HepG2 (cell line): ENCODE measurements around the gene APBB3. TPM values are rescaled to one million over a fixed set of nuclear protein-coding genes. Genes with fewer than 3 reads are reported as not detected.

ENCODE experiments used
- ATAC-seq: fragments of 200-7000 bp; cut with Tn5 transposase; 3 replicates; pipeline ENCODE4 v1.9.1; 2020; ENCODE audit warnings: mild to moderate bottlenecking, moderate library complexity
- BruUV-seq: library from RNA; stranded (reverse); fragments of 400-500 nt; replicated peaks from 2 replicates; lab custom pipeline; 2021; lab: Mats Ljungman, UMichigan
- CTCF ChIA-PET: fragments of 300-600 bp; formaldehyde crosslinking; extraction: SDS; loops from one replicate; lab custom pipeline; 2021; ENCODE audit warnings: low total read pairs, inconsistent platforms, low intra/inter-chr PET ratio; lab: Yijun Ruan, JAX
- POLR2A ChIA-PET: fragments of 350-600 bp; sonication (Branson Sonifier 250); formaldehyde crosslinking; loops from one replicate; lab custom pipeline; 2020; ENCODE audit warnings: antibody characterized with exemption, inconsistent platforms; lab: Yijun Ruan, JAX
- DNase-seq: peaks from one replicate; pipeline ENCODE4 v3.0.0-alpha.2; 2015; ENCODE audit warnings: low spot score
- FAIRE-seq: peaks from 3 replicates; lab custom pipeline; 2011; peaks lifted over from hg19 to GRCh38; lab: Jason Lieb, UNC
- H2AFZ ChIP-seq: one replicate; pipeline ENCODE4 v1.6.1; 2011; ENCODE audit warnings: low read length, inconsistent platforms
- H3K27ac ChIP-seq: fragments of 300-600 bp; 3 replicates; pipeline ENCODE4 v1.8.0; 2011; ENCODE audit warnings: mixed run types, mild to moderate bottlenecking, mixed read lengths, low read length, inconsistent platforms; ENCODE audit not compliant: insufficient read depth; ENCODE audit errors: extremely low read length
- H3K27me3 ChIP-seq, 2 experiments: fragments of 200-600 bp in 1 of 2; 2 replicates in 1 of 2; 3 replicates in 1 of 2; pipeline versions ENCODE4 v1.6.0 to v1.8.0; 2011; ENCODE audit warnings: low read length in 2 of 2, mild to moderate bottlenecking in 2 of 2, moderate library complexity in 2 of 2, inconsistent platforms in 1 of 2; ENCODE audit not compliant: insufficient read depth in 2 of 2, control insufficient read depth in 1 of 2
- H3K36me3 ChIP-seq, 2 experiments: fragments of 200-600 bp in 1 of 2; replicated peaks in 1 of 2; 2 replicates in 1 of 2; 3 replicates in 1 of 2; pipeline versions ENCODE4 v1.5.1 to v1.8.0; 2011; ENCODE audit warnings: low read length in 2 of 2, inconsistent platforms in 1 of 2; ENCODE audit not compliant: insufficient read depth in 2 of 2, control insufficient read depth in 1 of 2
- H3K4me1 ChIP-seq: 2 replicates; pipeline ENCODE4 v1.5.1; 2012; ENCODE audit warnings: low read length, inconsistent platforms; ENCODE audit not compliant: insufficient read depth
- H3K4me2 ChIP-seq: 2 replicates; pipeline ENCODE4 v1.6.0; 2011; ENCODE audit warnings: low read depth, low read length, inconsistent platforms
- H3K4me3 ChIP-seq, 3 experiments: fragments of 200-600 bp in 1 of 3; sonication (generic), shearing (Covaris generic) in 1 of 3; replicated peaks in 1 of 3; 2 replicates each; pipeline ENCODE4 v1.5.1; 2011 to 2016; ENCODE audit warnings: low read length in 3 of 3, inconsistent platforms in 2 of 3, low read depth in 2 of 3, mild to moderate bottlenecking in 2 of 3, control low read depth in 1 of 3, mixed read lengths in 1 of 3; ENCODE audit not compliant: insufficient read depth in 1 of 3
- H3K79me2 ChIP-seq: one replicate; pipeline ENCODE4 v1.6.1; 2011; ENCODE audit warnings: low read length, inconsistent platforms; ENCODE audit not compliant: insufficient read depth
- H3K9ac ChIP-seq: 2 replicates; pipeline ENCODE4 v1.6.0; 2011; ENCODE audit warnings: mild to moderate bottlenecking, low read depth, low read length, inconsistent platforms; ENCODE audit not compliant: insufficient read depth
- H3K9me3 ChIP-seq: 2 replicates; pipeline ENCODE4 v1.5.1; 2012; ENCODE audit warnings: mild to moderate bottlenecking, low read length
- H4K20me1 ChIP-seq: 2 replicates; pipeline ENCODE4 v1.6.0; 2011; ENCODE audit warnings: inconsistent platforms, mild to moderate bottlenecking, low read length, moderate library complexity; ENCODE audit not compliant: insufficient read depth
- CEBPB ChIP-seq: IDR thresholded peaks from 2 replicates; pipeline ENCODE4 v1.6.1; 2011; ENCODE audit warnings: low read depth, low read length, improper control_type of control experiment, borderline replicate concordance
- ELF3 ChIP-seq: IDR thresholded peaks from 2 replicates; pipeline ENCODE4 v1.6.1; 2016; ENCODE audit warnings: missing genetic modification reagents, missing compliant biosample characterization
- HINFP ChIP-seq: sonication (generic); formaldehyde crosslinking; IDR thresholded peaks from 2 replicates; pipeline ENCODE4 v1.4.0; 2020; ENCODE audit warnings: low read depth, mild to moderate bottlenecking, missing genetic modification reagents
- ISL2 ChIP-seq: sonication (generic); formaldehyde crosslinking; IDR thresholded peaks from 2 replicates; pipeline ENCODE4 v1.5.0; 2020; ENCODE audit warnings: missing genetic modification reagents
- MTF1 ChIP-seq: sonication (generic); formaldehyde crosslinking; IDR thresholded peaks from 2 replicates; pipeline ENCODE4 v1.5.0; 2020; ENCODE audit warnings: missing genetic modification reagents
- PHF21A ChIP-seq: sonication (generic); formaldehyde crosslinking; IDR thresholded peaks from 2 replicates; pipeline ENCODE4 v1.5.0; 2020; ENCODE audit warnings: mild to moderate bottlenecking, missing genetic modification reagents
- RARA ChIP-seq: IDR thresholded peaks from 2 replicates; pipeline ENCODE4 v1.6.1; 2016; ENCODE audit warnings: missing genetic modification reagents, missing compliant biosample characterization
- SATB2 ChIP-seq: sonication (generic); formaldehyde crosslinking; IDR thresholded peaks from 2 replicates; pipeline ENCODE4 v1.5.0; 2020; ENCODE audit warnings: missing genetic modification reagents
- TBX3 ChIP-seq: fragments of 450-650 bp; IDR thresholded peaks from 2 replicates; pipeline ENCODE4 v1.6.1; 2017; ENCODE audit warnings: antibody characterized with exemption, mild to moderate bottlenecking, inconsistent platforms, borderline replicate concordance
- ZMYM2 ChIP-seq: sonication (generic); formaldehyde crosslinking; IDR thresholded peaks from 2 replicates; pipeline ENCODE4 v1.8.0; 2022; ENCODE audit warnings: mild to moderate bottlenecking, missing genetic modification reagents
- ZNF720 ChIP-seq: sonication (generic); formaldehyde crosslinking; IDR thresholded peaks from 2 replicates; pipeline ENCODE4 v1.4.0; 2020; ENCODE audit warnings: missing genetic modification reagents
- WGBS: methylation state at CpG from one replicate; pipeline ENCODE4 v1.1.6; 2017; ENCODE audit warnings: low lambda C conversion rate; 5-methylcytosine and 5-hydroxymethylcytosine counted together
- in situ Hi-C: cut with HindIII; loops from 2 replicates; pipeline ENCODE4 v1.10.0; 2017; ENCODE audit warnings: low pct_unique_long_range_greater_than_20kb; ENCODE audit not compliant: extremely low pct_ligation_motif_present
- intact Hi-C: fragments of 100-400 bp; cut with micrococcal nuclease; formaldehyde crosslinking; loops from one replicate; pipeline ENCODE4 v1.10.0; 2022; ENCODE audit not compliant: unreplicated experiment
- polyA plus RNA-seq, 8 experiments: library from polyadenylated mRNA; depleted of rRNA in 3 of 8; stranded (reverse) in 7 of 8; unstranded in 1 of 8; fragments of >200 nt; fragmentation: Illumina TruSeq in 4 of 8; extraction: Trizol in 4 of 8; gene quantifications; 2 replicates each; pipeline versions ENCODE4 v1.2.1 to v1.2.3, GENCODE V29; 2011 to 2016; ENCODE audit warnings: low read depth in 4 of 8, missing spikeins in 1 of 8, mixed read lengths in 1 of 8; ENCODE audit not compliant: insufficient read depth in 1 of 8
- total RNA-seq, 5 experiments: library from RNA; depleted of rRNA; stranded (reverse); fragments of >200 nt; fragmentation: Illumina TruSeq; extraction: Trizol; gene quantifications; 2 replicates each; pipeline ENCODE4 v1.2.3, GENCODE V29; 2016; ENCODE audit warnings: low read depth in 1 of 5
- TF ChIP-seq, protein P1 (sequence below): sonication (generic); formaldehyde crosslinking; IDR thresholded peaks from 2 replicates; pipeline ENCODE4 v1.5.1; 2020; ENCODE audit warnings: mild to moderate bottlenecking, missing genetic modification reagents, borderline replicate concordance
- TF ChIP-seq, protein P2 (sequence below): sonication (generic); formaldehyde crosslinking; IDR thresholded peaks from 2 replicates; pipeline ENCODE4 v1.4.0; 2020; ENCODE audit warnings: mild to moderate bottlenecking, missing genetic modification reagents
- TF ChIP-seq, protein P3 (sequence below): sonication (generic); formaldehyde crosslinking; IDR thresholded peaks from 2 replicates; pipeline ENCODE4 v1.4.0; 2020; ENCODE audit warnings: missing genetic modification reagents, borderline replicate concordance

The APBB3 gene
- total and polyA plus RNA-seq, 2 of the 13 experiments (the other 11 are each of a cell fraction or from before 2014, with no cell fraction given), result 0.38 to 0.78 TPM

GRCh38 chr5:140607031-140607430 lies 42.6 kb upstream of the APBB3 start:
- Histone ChIP-seq H3K4me1 (peaks cover 77% of the 10 kb centered on the region), H3K27ac (peak overlapping the region; percentile 10), H4K20me1 (no peaks in the 10 kb centered on the region), H3K9ac (no peak overlapping the region), H3K9me3 (no peaks in the 10 kb centered on the region), H3K4me2 (peak overlapping the region; percentile 24), H3K4me3 (no peak overlapping the region), H2AFZ (no peak overlapping the region), H3K27me3 (no peaks in the 10 kb centered on the region; a peak in 1 of 5 replicates), H3K36me3 (no peaks in the 10 kb centered on the region), H3K79me2 (no peaks in the 10 kb centered on the region)
- WGBS, result 10% methylated on average over 2 of the region's 2 CpGs
- peak; percentile 23 for FAIRE-seq
- ChIA-PET CTCF (no interaction called here), POLR2A (interaction anchor here (0.7 to 1.4 kb wide), 4 partner anchors 32 to 1833 kb away, joined by 3 to 6 read pairs (median 4); partner anchors contain the start of genes IK and NDUFA2)
- peak; percentile 64 for ATAC-seq
- in situ Hi-C loops (no loop called here), intact Hi-C loops (no loop called here)
- DNase-seq, result peak; percentile 78
- no TSS peak for BruUV-seq
- TF ChIP-seq, protein P1, sequence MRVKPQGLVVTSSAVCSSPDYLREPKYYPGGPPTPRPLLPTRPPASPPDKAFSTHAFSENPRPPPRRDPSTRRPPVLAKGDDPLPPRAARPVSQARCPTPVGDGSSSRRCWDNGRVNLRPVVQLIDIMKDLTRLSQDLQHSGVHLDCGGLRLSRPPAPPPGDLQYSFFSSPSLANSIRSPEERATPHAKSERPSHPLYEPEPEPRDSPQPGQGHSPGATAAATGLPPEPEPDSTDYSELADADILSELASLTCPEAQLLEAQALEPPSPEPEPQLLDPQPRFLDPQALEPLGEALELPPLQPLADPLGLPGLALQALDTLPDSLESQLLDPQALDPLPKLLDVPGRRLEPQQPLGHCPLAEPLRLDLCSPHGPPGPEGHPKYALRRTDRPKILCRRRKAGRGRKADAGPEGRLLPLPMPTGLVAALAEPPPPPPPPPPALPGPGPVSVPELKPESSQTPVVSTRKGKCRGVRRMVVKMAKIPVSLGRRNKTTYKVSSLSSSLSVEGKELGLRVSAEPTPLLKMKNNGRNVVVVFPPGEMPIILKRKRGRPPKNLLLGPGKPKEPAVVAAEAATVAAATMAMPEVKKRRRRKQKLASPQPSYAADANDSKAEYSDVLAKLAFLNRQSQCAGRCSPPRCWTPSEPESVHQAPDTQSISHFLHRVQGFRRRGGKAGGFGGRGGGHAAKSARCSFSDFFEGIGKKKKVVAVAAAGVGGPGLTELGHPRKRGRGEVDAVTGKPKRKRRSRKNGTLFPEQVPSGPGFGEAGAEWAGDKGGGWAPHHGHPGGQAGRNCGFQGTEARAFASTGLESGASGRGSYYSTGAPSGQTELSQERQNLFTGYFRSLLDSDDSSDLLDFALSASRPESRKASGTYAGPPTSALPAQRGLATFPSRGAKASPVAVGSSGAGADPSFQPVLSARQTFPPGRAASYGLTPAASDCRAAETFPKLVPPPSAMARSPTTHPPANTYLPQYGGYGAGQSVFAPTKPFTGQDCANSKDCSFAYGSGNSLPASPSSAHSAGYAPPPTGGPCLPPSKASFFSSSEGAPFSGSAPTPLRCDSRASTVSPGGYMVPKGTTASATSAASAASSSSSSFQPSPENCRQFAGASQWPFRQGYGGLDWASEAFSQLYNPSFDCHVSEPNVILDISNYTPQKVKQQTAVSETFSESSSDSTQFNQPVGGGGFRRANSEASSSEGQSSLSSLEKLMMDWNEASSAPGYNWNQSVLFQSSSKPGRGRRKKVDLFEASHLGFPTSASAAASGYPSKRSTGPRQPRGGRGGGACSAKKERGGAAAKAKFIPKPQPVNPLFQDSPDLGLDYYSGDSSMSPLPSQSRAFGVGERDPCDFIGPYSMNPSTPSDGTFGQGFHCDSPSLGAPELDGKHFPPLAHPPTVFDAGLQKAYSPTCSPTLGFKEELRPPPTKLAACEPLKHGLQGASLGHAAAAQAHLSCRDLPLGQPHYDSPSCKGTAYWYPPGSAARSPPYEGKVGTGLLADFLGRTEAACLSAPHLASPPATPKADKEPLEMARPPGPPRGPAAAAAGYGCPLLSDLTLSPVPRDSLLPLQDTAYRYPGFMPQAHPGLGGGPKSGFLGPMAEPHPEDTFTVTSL (CRISPR knock-in tag), result peak; percentile 66; the same call in 1 of the 2 replicates
- 0 out of 2 replicates have a peak, but pooled peaks have one; percentile 37 for TF ChIP-seq ELF3 (CRISPR knock-in tag)
- TF ChIP-seq TBX3, result 0 out of 2 replicates have a peak, but pooled peaks have one; percentile 26
- no peak for TF ChIP-seq MTF1 (CRISPR knock-in tag)
- peak; percentile 79; the same call in 1 of the 2 replicates for TF ChIP-seq ISL2 (CRISPR knock-in tag)
- TF ChIP-seq, protein P2, sequence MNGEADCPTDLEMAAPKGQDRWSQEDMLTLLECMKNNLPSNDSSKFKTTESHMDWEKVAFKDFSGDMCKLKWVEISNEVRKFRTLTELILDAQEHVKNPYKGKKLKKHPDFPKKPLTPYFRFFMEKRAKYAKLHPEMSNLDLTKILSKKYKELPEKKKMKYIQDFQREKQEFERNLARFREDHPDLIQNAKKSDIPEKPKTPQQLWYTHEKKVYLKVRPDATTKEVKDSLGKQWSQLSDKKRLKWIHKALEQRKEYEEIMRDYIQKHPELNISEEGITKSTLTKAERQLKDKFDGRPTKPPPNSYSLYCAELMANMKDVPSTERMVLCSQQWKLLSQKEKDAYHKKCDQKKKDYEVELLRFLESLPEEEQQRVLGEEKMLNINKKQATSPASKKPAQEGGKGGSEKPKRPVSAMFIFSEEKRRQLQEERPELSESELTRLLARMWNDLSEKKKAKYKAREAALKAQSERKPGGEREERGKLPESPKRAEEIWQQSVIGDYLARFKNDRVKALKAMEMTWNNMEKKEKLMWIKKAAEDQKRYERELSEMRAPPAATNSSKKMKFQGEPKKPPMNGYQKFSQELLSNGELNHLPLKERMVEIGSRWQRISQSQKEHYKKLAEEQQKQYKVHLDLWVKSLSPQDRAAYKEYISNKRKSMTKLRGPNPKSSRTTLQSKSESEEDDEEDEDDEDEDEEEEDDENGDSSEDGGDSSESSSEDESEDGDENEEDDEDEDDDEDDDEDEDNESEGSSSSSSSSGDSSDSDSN (CRISPR knock-in tag), result no peak
- TF ChIP-seq CEBPB, result peak; percentile 99
- TF ChIP-seq ZMYM2 (CRISPR knock-in tag), result no peak
- TF ChIP-seq RARA (CRISPR knock-in tag), result peak; percentile 86
- TF ChIP-seq, protein P3, sequence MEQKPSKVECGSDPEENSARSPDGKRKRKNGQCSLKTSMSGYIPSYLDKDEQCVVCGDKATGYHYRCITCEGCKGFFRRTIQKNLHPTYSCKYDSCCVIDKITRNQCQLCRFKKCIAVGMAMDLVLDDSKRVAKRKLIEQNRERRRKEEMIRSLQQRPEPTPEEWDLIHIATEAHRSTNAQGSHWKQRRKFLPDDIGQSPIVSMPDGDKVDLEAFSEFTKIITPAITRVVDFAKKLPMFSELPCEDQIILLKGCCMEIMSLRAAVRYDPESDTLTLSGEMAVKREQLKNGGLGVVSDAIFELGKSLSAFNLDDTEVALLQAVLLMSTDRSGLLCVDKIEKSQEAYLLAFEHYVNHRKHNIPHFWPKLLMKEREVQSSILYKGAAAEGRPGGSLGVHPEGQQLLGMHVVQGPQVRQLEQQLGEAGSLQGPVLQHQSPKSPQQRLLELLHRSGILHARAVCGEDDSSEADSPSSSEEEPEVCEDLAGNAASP (CRISPR knock-in tag), result peak; percentile 82; the same call in 1 of the 2 replicates
- no peak for TF ChIP-seq PHF21A (CRISPR knock-in tag)
- TF ChIP-seq ZNF720 (CRISPR knock-in tag), result no peak
- peak; percentile 37; the same call in 1 of the 2 replicates for TF ChIP-seq SATB2 (CRISPR knock-in tag)
- TF ChIP-seq HINFP (CRISPR knock-in tag), result no peak
